Mammary epithelial cell (primary cell): ENCODE data around the gene PTGDS.

Source experiments
- CTCF ChIP-seq, 2 donors: IDR thresholded peaks in 1 of 2; conservative IDR thresholded peaks in 1 of 2; 2 replicates each; pipeline ENCODE4 v1.5.1; 2011 to 2012; ENCODE audit warnings: inconsistent platforms in 2 of 2, low read length in 2 of 2, mild to moderate bottlenecking in 2 of 2, control low read depth in 1 of 2, low read depth in 1 of 2; ENCODE audit not compliant: insufficient read depth in 1 of 2; ENCODE audit errors: extremely low read depth in 1 of 2
- EZH2 ChIP-seq: IDR thresholded peaks from 2 replicates; pipeline ENCODE4 v1.6.1; 2012; ENCODE audit warnings: low read length, inconsistent platforms, borderline replicate concordance

- TF ChIP-seq CTCF (conservative IDR thresholded peaks at IDR 0.05 in 1 of 2, IDR thresholded peaks at IDR 0.05 in 1 of 2; ENCODE audit: extremely low read depth in 1 of 2, insufficient read depth in 1 of 2, low read depth in 1 of 2, low read length in 2 of 2) (no peak), EZH2 (no peak)
Measured at GRCh38 chr9:137018761-137019559, 41.7 kb downstream of the PTGDS start.
